OCI-LY3 (cell line): ENCODE measurements around the gene RFX6.

Experiments used
- H2AFZ ChIP-seq: fragments of 200-600, 300-600 bp; shearing (Covaris generic); 2 replicates; pipeline ENCODE4 v1.6.0; 2014; ENCODE audit warnings: antibody characterized with exemption, low read depth, low read length
- H3K27ac ChIP-seq: fragments of 200-600, 300-600 bp; sonication (generic); 2 replicates; pipeline ENCODE4 v1.5.1; 2014; ENCODE audit warnings: mild to moderate bottlenecking, low read length, moderate library complexity, mixed read lengths
- H3K27me3 ChIP-seq: fragments of 200-600, 300-600 bp; sonication (generic); 2 replicates; pipeline ENCODE4 v1.6.1; 2014; ENCODE audit warnings: low read depth, low read length, mixed read lengths
- H3K36me3 ChIP-seq: fragments of 200-600, 300-600 bp; sonication (generic); replicated peaks from 2 replicates; pipeline ENCODE3; 2014; ENCODE audit warnings: low read depth, low read length, mixed read lengths
- H3K4me1 ChIP-seq: fragments of 300-600, 200-600 bp; sonication (generic); 2 replicates; pipeline ENCODE4 v1.6.1; 2014; ENCODE audit warnings: low read length, mixed read lengths
- H3K4me2 ChIP-seq: fragments of 200-600, 300-600 bp; sonication (generic); 2 replicates; pipeline ENCODE4 v1.6.1; 2014; ENCODE audit warnings: low read length, mixed read lengths
- H3K4me3 ChIP-seq: fragments of 300-600, 200-600 bp; sonication (generic); 2 replicates; pipeline ENCODE4 v1.5.1; 2014; ENCODE audit warnings: antibody characterized with exemption, mild to moderate bottlenecking, low read length, moderate library complexity
- H3K79me2 ChIP-seq: fragments of 300-600, 200-600 bp; shearing (Covaris generic); 2 replicates; pipeline ENCODE4 v1.6.1; 2014; ENCODE audit warnings: mild to moderate bottlenecking, low read length, mixed read lengths
- H3K9ac ChIP-seq: fragments of 300-600, 200-600 bp; shearing (Covaris generic); 2 replicates; pipeline ENCODE4 v1.6.0; 2014; ENCODE audit warnings: mild to moderate bottlenecking, low read length, moderate library complexity
- H3K9me3 ChIP-seq: fragments of 200-600, 300-600 bp; shearing (Covaris generic); 2 replicates; pipeline ENCODE4 v1.6.1; 2014; ENCODE audit warnings: low read length, mixed read lengths; ENCODE audit not compliant: insufficient read depth
- H4K20me1 ChIP-seq: fragments of 200-600, 300-600 bp; sonication (generic); 2 replicates; pipeline ENCODE4 v1.6.1; 2016; ENCODE audit warnings: low read length, mixed read lengths; ENCODE audit not compliant: insufficient read depth
- CTCF ChIP-seq: fragments of 200-600, 300-600 bp; sonication (generic); IDR thresholded peaks from 2 replicates; pipeline ENCODE4 v1.5.1; 2014; ENCODE audit warnings: antibody characterized with exemption, low read length, low read depth
- EZH2phosphoT487 ChIP-seq: fragments of 200-600 bp; shearing (Covaris generic); IDR thresholded peaks from 2 replicates; pipeline ENCODE4 v1.6.1; 2018; ENCODE audit warnings: antibody characterized with exemption, mixed run types, low read depth

RFX6 gene

DNA sequence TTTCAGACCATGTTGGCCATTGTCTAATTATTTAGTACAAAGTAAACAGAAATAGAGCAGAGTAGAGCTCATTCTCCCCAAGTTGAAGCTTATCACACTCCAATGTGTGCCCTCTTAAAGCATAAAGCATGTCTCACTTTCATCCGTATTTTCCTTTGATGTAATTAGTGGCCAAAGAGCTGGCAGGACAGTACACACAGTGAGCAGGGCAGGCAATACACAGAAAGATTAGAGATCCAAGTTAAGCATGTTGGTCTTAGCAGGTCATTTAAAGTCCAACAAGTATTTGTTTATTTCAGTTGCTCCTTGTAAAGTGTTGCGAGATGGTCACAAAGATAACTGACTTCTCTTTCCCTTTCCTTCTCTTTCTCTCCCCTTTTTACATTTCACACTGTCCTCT lies 47.2 kb downstream of the RFX6 start:
- no peak overlapping the region for H3K4me2 ChIP-seq
- H3K9me3 ChIP-seq = no peaks in the 10 kb centered on the region
- H2AFZ ChIP-seq = no peak overlapping the region
- H3K27ac ChIP-seq = no peak overlapping the region
- no peak overlapping the region for H3K4me3 ChIP-seq
- TF ChIP-seq CTCF (no peak), EZH2phosphoT487 (no peak)
- no peaks in the 10 kb centered on the region for H3K79me2 ChIP-seq
- H3K27me3 ChIP-seq = no peaks in the 10 kb centered on the region
- no peak overlapping the region for H3K9ac ChIP-seq
- H4K20me1 ChIP-seq = no peaks in the 10 kb centered on the region
- no peaks in the 10 kb centered on the region for H3K4me1 ChIP-seq
- H3K36me3 ChIP-seq = no peaks in the 10 kb centered on the region

GRCh38 chr6:116925088-116925794 lies 48.2 kb downstream of the RFX6 start:
- no peaks in the 10 kb centered on the region for H3K36me3 ChIP-seq
- no peaks in the 10 kb centered on the region for H3K4me1 ChIP-seq
- TF ChIP-seq EZH2phosphoT487 (no peak), CTCF (no peak)
- no peak overlapping the region for H3K27ac ChIP-seq
- H3K4me3 ChIP-seq = no peak overlapping the region
- H3K4me2 ChIP-seq = no peak overlapping the region
- no peak overlapping the region for H2AFZ ChIP-seq
- H3K79me2 ChIP-seq = no peaks in the 10 kb centered on the region
- H4K20me1 ChIP-seq = no peaks in the 10 kb centered on the region
- H3K27me3 ChIP-seq = no peaks in the 10 kb centered on the region
- H3K9me3 ChIP-seq = no peaks in the 10 kb centered on the region
- no peak overlapping the region for H3K9ac ChIP-seq

DNA sequence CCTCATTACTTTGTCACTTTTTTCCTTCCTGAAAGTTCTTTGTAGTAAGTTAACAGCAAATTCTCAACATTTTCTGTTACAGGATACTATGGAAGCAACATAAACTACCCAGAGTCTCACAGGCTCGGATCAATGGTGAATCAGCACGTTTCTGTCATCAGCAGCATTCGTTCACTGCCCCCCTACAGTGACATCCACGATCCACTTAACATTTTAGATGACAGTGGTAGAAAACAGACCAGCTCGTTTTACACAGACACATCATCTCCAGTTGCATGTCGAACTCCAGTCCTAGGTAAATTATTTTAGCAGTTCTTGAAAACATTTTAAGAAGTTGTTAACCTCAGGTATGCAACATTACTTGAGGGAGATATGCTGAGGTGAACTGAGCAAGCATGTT lies 51.6 kb downstream of the RFX6 start:
- no peaks in the 10 kb centered on the region for H3K27me3 ChIP-seq
- H3K79me2 ChIP-seq = no peaks in the 10 kb centered on the region
- no peaks in the 10 kb centered on the region for H3K4me1 ChIP-seq
- no peaks in the 10 kb centered on the region for H3K9me3 ChIP-seq
- TF ChIP-seq CTCF (no peak), EZH2phosphoT487 (no peak)
- no peak overlapping the region for H3K4me2 ChIP-seq
- H4K20me1 ChIP-seq = no peaks in the 10 kb centered on the region
- no peak overlapping the region for H3K9ac ChIP-seq
- H2AFZ ChIP-seq = no peak overlapping the region
- no peak overlapping the region for H3K4me3 ChIP-seq
- H3K36me3 ChIP-seq = no peaks in the 10 kb centered on the region
- H3K27ac ChIP-seq = no peak overlapping the region

DNA sequence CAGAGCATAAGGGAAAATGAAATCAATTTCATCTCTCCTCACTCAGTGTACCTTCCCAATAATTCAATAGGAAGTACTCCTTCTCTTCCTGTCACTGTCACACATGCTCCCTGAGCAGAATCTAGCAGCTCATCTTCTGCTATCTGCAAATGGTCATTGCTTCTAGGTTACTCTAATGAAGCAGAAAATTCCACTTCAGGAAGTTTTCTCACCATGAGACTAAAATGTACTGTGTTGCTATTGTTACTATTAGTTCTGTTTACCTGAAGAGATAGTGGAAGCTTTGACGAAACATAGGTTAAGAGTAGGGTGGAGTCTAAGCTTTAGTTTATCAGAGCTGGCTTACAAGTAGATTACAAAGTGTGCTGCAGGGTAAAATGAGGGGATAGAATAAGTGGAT lies 52.8 kb downstream of the RFX6 start:
- H3K27ac ChIP-seq = no peak overlapping the region
- H3K9me3 ChIP-seq = no peaks in the 10 kb centered on the region
- H2AFZ ChIP-seq = no peak overlapping the region
- H4K20me1 ChIP-seq = no peaks in the 10 kb centered on the region
- no peaks in the 10 kb centered on the region for H3K36me3 ChIP-seq
- H3K4me1 ChIP-seq = no peaks in the 10 kb centered on the region
- H3K4me2 ChIP-seq = no peak overlapping the region
- H3K9ac ChIP-seq = no peak overlapping the region
- no peak overlapping the region for H3K4me3 ChIP-seq
- TF ChIP-seq CTCF = no peak
- TF ChIP-seq EZH2phosphoT487 = no peak
- H3K27me3 ChIP-seq = no peaks in the 10 kb centered on the region
- no peaks in the 10 kb centered on the region for H3K79me2 ChIP-seq
